Measurements from ENCODE around the gene BLMH. TPM values are rescaled to one million over a fixed set of nuclear protein-coding genes. Genes with fewer than 3 reads are reported as not detected.

Gene BLMH
- total RNA-seq, 1 experiment from 2014 or later: 51.2 TPM

- H3K9me2 ChIP-seq (ENCODE audit: insufficient read depth): no peaks in the 10 kb centered on the region
- DNase-seq (ENCODE audit: low read depth, low spot score) (no peak), ATAC-seq (no peak)
- intact Hi-C loops (cut with micrococcal nuclease): no loop called here
- TF ChIP-seq ZBTB33 (IDR thresholded peaks at IDR 0.05; ENCODE audit: extremely low read depth, insufficient replicate concordance, low read length): no peak
- TF ChIP-seq, protein P1, sequence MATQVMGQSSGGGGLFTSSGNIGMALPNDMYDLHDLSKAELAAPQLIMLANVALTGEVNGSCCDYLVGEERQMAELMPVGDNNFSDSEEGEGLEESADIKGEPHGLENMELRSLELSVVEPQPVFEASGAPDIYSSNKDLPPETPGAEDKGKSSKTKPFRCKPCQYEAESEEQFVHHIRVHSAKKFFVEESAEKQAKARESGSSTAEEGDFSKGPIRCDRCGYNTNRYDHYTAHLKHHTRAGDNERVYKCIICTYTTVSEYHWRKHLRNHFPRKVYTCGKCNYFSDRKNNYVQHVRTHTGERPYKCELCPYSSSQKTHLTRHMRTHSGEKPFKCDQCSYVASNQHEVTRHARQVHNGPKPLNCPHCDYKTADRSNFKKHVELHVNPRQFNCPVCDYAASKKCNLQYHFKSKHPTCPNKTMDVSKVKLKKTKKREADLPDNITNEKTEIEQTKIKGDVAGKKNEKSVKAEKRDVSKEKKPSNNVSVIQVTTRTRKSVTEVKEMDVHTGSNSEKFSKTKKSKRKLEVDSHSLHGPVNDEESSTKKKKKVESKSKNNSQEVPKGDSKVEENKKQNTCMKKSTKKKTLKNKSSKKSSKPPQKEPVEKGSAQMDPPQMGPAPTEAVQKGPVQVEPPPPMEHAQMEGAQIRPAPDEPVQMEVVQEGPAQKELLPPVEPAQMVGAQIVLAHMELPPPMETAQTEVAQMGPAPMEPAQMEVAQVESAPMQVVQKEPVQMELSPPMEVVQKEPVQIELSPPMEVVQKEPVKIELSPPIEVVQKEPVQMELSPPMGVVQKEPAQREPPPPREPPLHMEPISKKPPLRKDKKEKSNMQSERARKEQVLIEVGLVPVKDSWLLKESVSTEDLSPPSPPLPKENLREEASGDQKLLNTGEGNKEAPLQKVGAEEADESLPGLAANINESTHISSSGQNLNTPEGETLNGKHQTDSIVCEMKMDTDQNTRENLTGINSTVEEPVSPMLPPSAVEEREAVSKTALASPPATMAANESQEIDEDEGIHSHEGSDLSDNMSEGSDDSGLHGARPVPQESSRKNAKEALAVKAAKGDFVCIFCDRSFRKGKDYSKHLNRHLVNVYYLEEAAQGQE (IDR thresholded peaks at IDR 0.05; ENCODE audit: low read depth): no peak
- TF ChIP-seq RAD21 (IDR thresholded peaks at IDR 0.05; ENCODE audit: low read depth): no peak
- TF ChIP-seq SIN3A (IDR thresholded peaks at IDR 0.05; ENCODE audit: low read depth): no peak
- TF ChIP-seq ELF1 (IDR thresholded peaks at IDR 0.05; ENCODE audit: borderline replicate concordance, low read depth): no peak
- TF ChIP-seq FOSL1 (IDR thresholded peaks at IDR 0.05; ENCODE audit: low read depth): no peak
- H4K20me1 ChIP-seq (ENCODE audit: insufficient read depth): no peaks in the 10 kb centered on the region
- peaks cover 0 to 3% of the 10 kb centered on the region in 2 experiments; a peak in 1 of 4 replicates for H3K9me3 ChIP-seq (ENCODE audit: control insufficient read depth in 1 of 2, insufficient read depth in 1 of 2, low read depth in 1 of 2, low read length in 2 of 2)
- no peaks in the 10 kb centered on the region for H3K79me2 ChIP-seq (ENCODE audit: insufficient read depth, low read length)
- H3K36me3 ChIP-seq (ENCODE audit: control insufficient read depth in 1 of 2, insufficient read depth in 2 of 2, low read length in 2 of 2): no peaks in the 10 kb centered on the region
- peaks cover 15% of the 10 kb centered on the region; the same call in 1 of the 2 replicates for H3K27me3 ChIP-seq (ENCODE audit: insufficient read depth, low read length)
- H3K27ac ChIP-seq (ENCODE audit: low read depth, low read length): no peak overlapping the region
- ChIA-PET RAD21 (ENCODE audit: low non-redundant PET in 1 of 2, low total read pairs in 2 of 2, uncharacterized antibody in 2 of 2, unreplicated experiment in 2 of 2) (no interaction called here), POLR2A (no interaction called here), CTCF (interaction anchor here (1.0 kb wide), 1 partner anchor 113 kb away, joined by 4 read pairs; no protein-coding TSS in a partner anchor)
- H3K4me3 ChIP-seq (replicated peaks in 1 of 2; ENCODE audit: low read depth in 1 of 2, low read length in 2 of 2): no peak overlapping the region
- no peak overlapping the region for H3K4me2 ChIP-seq (ENCODE audit: low read length)
- H3K9ac ChIP-seq (ENCODE audit: low read length): no peak overlapping the region
- H3K4me1 ChIP-seq (ENCODE audit: control insufficient read depth in 1 of 2, insufficient read depth in 2 of 2, low read length in 2 of 2): peaks cover 0 to 3% of the 10 kb centered on the region in 2 experiments; a peak in 1 of 4 replicates
- no TSS peak for BruUV-seq (replicated peaks)
- H2AFZ ChIP-seq (ENCODE audit: low read depth, low read length, poor library complexity, severe bottlenecking): no peak overlapping the region
These were observed 53.2 kb downstream of the BLMH start for GRCh38 chr17:30238387-30239088.
